Neural crest cell (in vitro differentiated cells): ENCODE data around the gene NUFIP1. TPM values are rescaled to one million over a fixed set of nuclear protein-coding genes. Genes with fewer than 3 reads are reported as not detected.

Source experiments
- total RNA-seq: library from RNA; stranded (reverse); gene quantifications from 2 replicates; pipeline ENCODE4 v1.2.1, GENCODE V29; 2021

Gene NUFIP1
- total RNA-seq, 1 donor from 2014 or later: 11.6 TPM

Other genes with a start within 250 kb of the NUFIP1 start
- 32.9 and 37.2 TPM in 2 replicates for gene GPALPP1, start 67 bp upstream of the NUFIP1 start, total RNA-seq
- 25.1 and 27.5 TPM in 2 replicates for gene GTF2F2, start 131.0 kb upstream of the NUFIP1 start, total RNA-seq
- not detected in 2 replicates for gene KCTD4, start 211.6 kb upstream of the NUFIP1 start, total RNA-seq